Thoracic aorta (tissue), 2 donors: ENCODE results near the gene APOA4. TPM values are rescaled to one million over a fixed set of nuclear protein-coding genes. Genes with fewer than 3 reads are reported as not detected.

Experiments used
- ATAC-seq: fragments of 150-250 bp; one replicate; pipeline ENCODE4 v1.8.0; 2017; ENCODE audit warnings: low read depth; ENCODE audit not compliant: insufficient number of reproducible peaks, low FRiP score
- DNase-seq: peaks from one replicate; pipeline ENCODE4 v3.0.0-alpha.2; 2020; ENCODE audit warnings: low spot score
- H3K27ac ChIP-seq, 2 donors: fragments of 200-600 bp; sonication (generic); 1 replicate in 1 of 2; 2 replicates in 1 of 2; pipeline ENCODE4 v1.5.1; 2016; ENCODE audit warnings: mild to moderate bottlenecking in 2 of 2, moderate library complexity in 2 of 2
- H3K27me3 ChIP-seq: fragments of 200-600 bp; sonication (generic); replicated peaks from 2 replicates; pipeline ENCODE4 v1.6.0; 2016; ENCODE audit warnings: mild to moderate bottlenecking; ENCODE audit not compliant: insufficient read depth
- H3K36me3 ChIP-seq: fragments of 200-600 bp; sonication (generic); one replicate; pipeline ENCODE4 v1.5.1; 2016
- H3K4me1 ChIP-seq, 2 donors: fragments of 200-600 bp; sonication (generic); 1 replicate in 1 of 2; 2 replicates in 1 of 2; pipeline versions ENCODE4 v1.5.1 to v1.6.0; 2016; ENCODE audit warnings: low read depth in 2 of 2, mild to moderate bottlenecking in 1 of 2; ENCODE audit not compliant: control insufficient read depth in 1 of 2
- H3K4me3 ChIP-seq: fragments of 200-600 bp; sonication (generic); 2 replicates; pipeline ENCODE4 v1.5.1; 2016; ENCODE audit warnings: mild to moderate bottlenecking
- H3K9me3 ChIP-seq: fragments of 200-600 bp; sonication (generic); 2 replicates; pipeline ENCODE4 v1.5.1; 2016
- CTCF ChIP-seq: fragments of 200-600 bp; sonication (generic); IDR thresholded peaks from one replicate; pipeline ENCODE4 v1.5.1; 2019; ENCODE audit warnings: antibody characterized with exemption
- total RNA-seq, 2 donors: library from RNA; depleted of rRNA; stranded (reverse); fragments of >200 nt; gene quantifications; one replicate each; pipeline versions ENCODE4 v1.1.0 to v1.2.3, GENCODE V29; 2016

APOA4 gene
- total RNA-seq, 2 donors from 2014 or later: 0.99 TPM; not detected in 1

- no peaks in the 10 kb centered on the region for H3K27me3 ChIP-seq
- no peak for TF ChIP-seq CTCF
- peaks cover 12 to 26% of the 10 kb centered on the region in 2 donors for H3K4me1 ChIP-seq
- no peak overlapping the region for H3K27ac ChIP-seq
- H3K36me3 ChIP-seq: peaks cover 39% of the 10 kb centered on the region
- DNase-seq (no peak), ATAC-seq (no peak)
- H3K9me3 ChIP-seq: no peaks in the 10 kb centered on the region
- peak overlapping the region; percentile 99 for H3K4me3 ChIP-seq
These were observed 36.1 kb downstream of the APOA4 start for GRCh38 chr11:116786966-116787365.

GRCh38 chr11:116786326-116786725 lies 36.8 kb downstream of the APOA4 start:
- peaks cover 12 to 22% of the 10 kb centered on the region in 2 donors for H3K4me1 ChIP-seq
- DNase-seq: no peak
- no peak overlapping the region for H3K4me3 ChIP-seq
- TF ChIP-seq CTCF: no peak
- no peak for ATAC-seq
- H3K27me3 ChIP-seq: no peaks in the 10 kb centered on the region
- peaks cover 43% of the 10 kb centered on the region for H3K36me3 ChIP-seq
- no peak overlapping the region for H3K27ac ChIP-seq
- H3K9me3 ChIP-seq: no peaks in the 10 kb centered on the region

GRCh38 chr11:116782728-116783127 lies 40.4 kb downstream of the APOA4 start:
- Histone ChIP-seq H3K4me1 (peaks cover 9 to 10% of the 10 kb centered on the region in 2 donors), H3K9me3 (no peaks in the 10 kb centered on the region), H3K36me3 (peaks cover 73% of the 10 kb centered on the region), H3K27me3 (no peaks in the 10 kb centered on the region), H3K27ac (no peak overlapping the region), H3K4me3 (no peak overlapping the region)
- no peak for TF ChIP-seq CTCF
- ATAC-seq (no peak), DNase-seq (no peak)

GRCh38 chr11:116778556-116778955 lies 44.5 kb downstream of the APOA4 start:
- Histone ChIP-seq H3K9me3 (no peaks in the 10 kb centered on the region), H3K36me3 (peaks cover 51% of the 10 kb centered on the region), H3K4me1 (no peaks in the 10 kb centered on the region), H3K4me3 (no peak overlapping the region), H3K27me3 (no peaks in the 10 kb centered on the region), H3K27ac (no peak overlapping the region)
- no peak for ATAC-seq
- no peak for TF ChIP-seq CTCF
- no peak for DNase-seq

- DNase-seq: no peak
- peaks cover 37% of the 10 kb centered on the region for H3K36me3 ChIP-seq
- H3K9me3 ChIP-seq: no peaks in the 10 kb centered on the region
- H3K4me1 ChIP-seq: peaks cover 1% of the 10 kb centered on the region in 2 donors
- H3K4me3 ChIP-seq: no peak overlapping the region
- no peak for ATAC-seq
- no peak for TF ChIP-seq CTCF
- H3K27ac ChIP-seq: no peak overlapping the region
- H3K27me3 ChIP-seq: no peaks in the 10 kb centered on the region
These were observed 46.0 kb downstream of the APOA4 start for GRCh38 chr11:116777056-116777455.
